Kidney (tissue), 14 donors: Measurements from ENCODE around the gene CFAP20DC. TPM values are rescaled to one million over a fixed set of nuclear protein-coding genes. Genes with fewer than 3 reads are reported as not detected.
"Not testable (repeated sequence)": the region's sequence is repeated elsewhere in the genome, so short reads cannot be mapped to it uniquely, and the experiment has no call there.

Experiments
- DNase-seq, 5 donors: peaks; one replicate each; pipeline ENCODE4 v3.0.0-alpha.2; 2013 to 2020
- FAIRE-seq: peaks from 2 replicates; lab custom pipeline; 2012; peaks lifted over from hg19 to GRCh38; lab: Jason Lieb, UNC
- H3K27ac ChIP-seq, 2 donors: one replicate each; pipeline ENCODE4 v1.7.0; 2013; ENCODE audit warnings: low read depth in 2 of 2, low read length in 2 of 2, inconsistent platforms in 1 of 2
- H3K27me3 ChIP-seq: one replicate; pipeline ENCODE4 v1.7.1; 2013; ENCODE audit warnings: low read length, inconsistent platforms; ENCODE audit not compliant: control insufficient read depth, insufficient read depth
- H3K36me3 ChIP-seq, 3 donors: one replicate each; pipeline versions ENCODE4 v1.7.0 to v1.7.1; 2013; ENCODE audit warnings: low read length in 3 of 3, control low read depth in 1 of 3, inconsistent platforms in 1 of 3; ENCODE audit not compliant: insufficient read depth in 3 of 3, control insufficient read depth in 2 of 3
- H3K4me1 ChIP-seq, 3 donors: one replicate each; pipeline versions ENCODE4 v1.7.0 to v1.7.1; 2013; ENCODE audit warnings: low read length in 3 of 3, inconsistent platforms in 1 of 3, low read depth in 1 of 3; ENCODE audit not compliant: control insufficient read depth in 2 of 3, insufficient read depth in 2 of 3
- H3K4me3 ChIP-seq, 3 donors: one replicate each; pipeline versions ENCODE4 v1.7.0 to v1.8.1; 2013; ENCODE audit warnings: low read length in 3 of 3, control low read depth in 1 of 3, inconsistent platforms in 1 of 3
- H3K9ac ChIP-seq, 3 donors: one replicate each; pipeline versions ENCODE4 v1.7.0 to v1.7.1; 2013; ENCODE audit warnings: low read length in 3 of 3, control low read depth in 1 of 3, inconsistent platforms in 1 of 3
- H3K9me3 ChIP-seq, 3 donors: one replicate each; pipeline versions ENCODE4 v1.7.0 to v1.7.1; 2013; ENCODE audit warnings: low read length in 3 of 3, control low read depth in 1 of 3, inconsistent platforms in 1 of 3; ENCODE audit not compliant: control insufficient read depth in 2 of 3, insufficient read depth in 1 of 3
- CTCF ChIP-seq: IDR thresholded peaks from 3 replicates; pipeline ENCODE4 v1.5.1; 2012; ENCODE audit warnings: mild to moderate bottlenecking, moderate library complexity, borderline replicate concordance; ENCODE audit not compliant: insufficient read depth; ENCODE audit errors: extremely low read depth
- intact Hi-C: fragments of 100-400 bp; cut with DNase I; formaldehyde crosslinking; loops from one replicate; pipeline ENCODE4 v1.11.1; 2022
- polyA plus RNA-seq: library from polyadenylated mRNA; stranded (reverse); fragments of 350-450 nt; fragmentation: Illumina TruSeq; extraction: RNeasy Lipid Tissue Mini Kit (QIAGEN cat#74804); gene quantifications from one replicate; pipeline ENCODE4 v1.2.3, GENCODE V29; 2014; ENCODE audit warnings: low read depth, low replicate concordance; ENCODE audit not compliant: insufficient read depth
- total RNA-seq: library from RNA; stranded (reverse); fragmentation: NEBNext Ultra II Directional; extraction: Animal tissue kit (Norgen Biotek cat#: 25700); gene quantifications from one replicate; pipeline ENCODE4 v1.2.1, GENCODE V29; 2021
- donor health status: control.
- donor health status: control.
- donor health status: control.
- donor health status: control.
- donor health status: control.
- donor health status: DM: yes; HTN: yes; CAD: no.
- donor health status: Normal renal cell carcinoma (clear cell type).

The CFAP20DC gene
- total and polyA plus RNA-seq, 2 donors from 2014 or later, result 0.73 to 3.2 TPM

DNA sequence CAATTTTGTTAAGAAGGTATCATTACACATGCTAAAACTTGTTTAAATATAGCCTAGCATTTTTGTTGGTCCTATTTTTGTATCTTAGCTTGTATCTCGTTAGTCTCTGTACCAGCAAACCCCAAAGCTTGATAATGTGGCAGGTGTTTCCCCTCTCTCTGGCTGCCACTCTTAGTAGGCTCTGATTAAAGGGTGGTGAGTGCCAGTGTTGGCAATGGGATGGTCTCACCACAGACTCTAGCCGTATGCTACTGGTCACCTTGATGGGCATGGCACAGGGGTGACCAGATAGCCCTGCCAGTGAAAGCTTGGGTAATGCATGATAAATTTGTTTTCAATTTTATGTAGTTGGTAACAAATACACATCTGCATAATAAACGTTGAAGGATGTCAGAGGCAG is 188.3 kb downstream of the CFAP20DC start:
- no peak overlapping the region for H3K27ac ChIP-seq
- H3K4me1 ChIP-seq, result no peaks in the 10 kb centered on the region
- no peaks in the 10 kb centered on the region for H3K9me3 ChIP-seq
- no peak overlapping the region for H3K4me3 ChIP-seq
- FAIRE-seq (no peak), DNase-seq (no peak)
- H3K36me3 ChIP-seq, result no peaks in the 10 kb centered on the region
- H3K27me3 ChIP-seq, result no peaks in the 10 kb centered on the region
- TF ChIP-seq CTCF, result no peak
- H3K9ac ChIP-seq, result no peak overlapping the region
- intact Hi-C loops, result no loop called here

DNA sequence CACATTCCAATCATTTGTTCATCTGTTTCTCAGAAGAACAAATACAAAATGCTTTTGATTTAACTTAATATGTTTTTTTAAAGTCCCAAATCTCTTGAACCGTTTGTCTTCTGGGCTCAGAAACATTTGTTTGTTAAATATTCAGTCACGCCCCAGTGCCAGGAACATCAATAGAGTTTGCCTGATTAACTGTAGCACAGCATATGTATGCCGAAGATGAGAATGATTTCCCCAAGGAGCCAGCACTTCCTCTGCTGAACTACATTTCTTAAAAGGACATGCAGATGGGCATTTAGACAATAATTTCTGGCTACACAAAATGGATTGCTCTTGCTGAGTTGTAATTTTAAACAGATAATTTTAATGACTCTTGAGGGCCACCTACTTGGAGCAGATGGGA is 191.7 kb downstream of the CFAP20DC start:
- DNase-seq, result no peak
- TF ChIP-seq CTCF, result no peak
- H3K9ac ChIP-seq, result no peak overlapping the region
- H3K4me3 ChIP-seq, result no peak overlapping the region
- no peaks in the 10 kb centered on the region for H3K27me3 ChIP-seq
- intact Hi-C loops, result no loop called here
- H3K36me3 ChIP-seq, result no peaks in the 10 kb centered on the region
- H3K9me3 ChIP-seq, result no peaks in the 10 kb centered on the region
- H3K27ac ChIP-seq, result no peak overlapping the region
- no peaks in the 10 kb centered on the region for H3K4me1 ChIP-seq
- FAIRE-seq, result no peak

GRCh38 chr3:58857402-58857801 is 192.4 kb downstream of the CFAP20DC start:
- intact Hi-C loops, result no loop called here
- DNase-seq (no peak), FAIRE-seq (no peak)
- no peaks in the 10 kb centered on the region for H3K9me3 ChIP-seq
- H3K9ac ChIP-seq, result no peak overlapping the region
- H3K36me3 ChIP-seq, result no peaks in the 10 kb centered on the region
- no peaks in the 10 kb centered on the region for H3K4me1 ChIP-seq
- no peak overlapping the region for H3K27ac ChIP-seq
- H3K27me3 ChIP-seq, result no peaks in the 10 kb centered on the region
- TF ChIP-seq CTCF, result no peak
- no peak overlapping the region for H3K4me3 ChIP-seq

DNA sequence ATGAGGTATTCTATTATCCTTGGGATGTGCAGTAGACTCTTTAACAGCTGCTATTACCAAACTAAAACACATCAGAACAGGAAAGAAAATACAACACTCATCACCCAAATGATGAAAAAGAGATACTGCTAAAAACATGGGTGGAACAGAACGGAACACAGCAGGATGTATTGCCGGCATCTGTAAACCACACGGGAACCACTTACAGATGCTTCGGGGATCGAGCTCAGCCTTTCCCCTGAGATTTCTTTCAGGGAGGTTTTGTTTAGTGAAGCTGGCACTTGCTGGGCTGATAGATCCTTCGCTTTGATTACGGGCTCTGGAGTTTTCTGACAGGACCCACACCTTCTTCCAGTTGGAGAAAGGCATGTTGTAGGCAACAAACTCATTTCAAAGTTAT is 201.0 kb downstream of the CFAP20DC start:
- no peaks in the 10 kb centered on the region for H3K9me3 ChIP-seq
- FAIRE-seq, result no peak
- intact Hi-C loops, result no loop called here

DNA sequence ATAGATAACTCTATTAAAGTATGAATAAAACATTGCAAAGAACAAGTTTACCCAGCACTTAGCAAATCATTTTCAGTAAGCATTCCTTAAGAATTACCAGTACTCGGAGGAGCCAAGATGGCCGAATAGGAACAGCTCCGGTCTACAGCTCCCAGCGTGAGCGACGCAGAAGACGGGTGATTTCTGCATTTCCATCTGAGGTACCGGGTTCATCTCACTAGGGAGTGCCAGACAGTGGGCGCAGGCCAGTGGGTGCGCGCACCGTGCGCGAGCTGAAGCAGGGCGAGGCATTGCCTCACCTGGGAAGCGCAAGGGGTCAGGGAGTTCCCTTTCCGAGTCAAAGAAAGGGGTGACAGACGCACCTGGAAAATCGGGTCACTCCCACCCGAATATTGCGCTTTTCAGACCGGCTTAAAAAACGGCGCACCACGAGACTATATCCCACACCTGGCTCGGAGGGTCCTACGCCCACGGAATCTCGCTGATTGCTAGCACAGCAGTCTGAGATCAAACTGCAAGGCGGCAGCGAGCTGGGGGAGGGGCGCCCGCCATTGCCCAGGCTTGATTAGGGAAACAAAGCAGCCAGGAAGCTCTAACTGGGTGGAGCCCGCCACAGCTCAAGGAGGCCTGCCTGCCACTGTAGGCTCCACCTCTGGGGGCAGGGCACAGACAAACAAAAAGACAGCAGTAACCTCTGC is 207.6 kb downstream of the CFAP20DC start:
- H3K27ac ChIP-seq, intact Hi-C loops, H3K9ac ChIP-seq, H3K27me3 ChIP-seq, H3K4me3 ChIP-seq, H3K4me1 ChIP-seq, H3K9me3 ChIP-seq, H3K36me3 ChIP-seq, FAIRE-seq: not testable (repeated sequence)
- peak in 1 of 5 donors; percentile 39 for DNase-seq

More for the DNA sequence above, 201.0 kb downstream of the CFAP20DC start:
- no peak overlapping the region for H3K9ac ChIP-seq
- no peak overlapping the region for H3K4me3 ChIP-seq
- H3K27me3 ChIP-seq, result no peaks in the 10 kb centered on the region
- no peak overlapping the region for H3K27ac ChIP-seq
- no peaks in the 10 kb centered on the region for H3K4me1 ChIP-seq
- no peak for TF ChIP-seq CTCF
- DNase-seq, result no peak
- H3K36me3 ChIP-seq, result no peaks in the 10 kb centered on the region
